BLaER1 treated with 17β-estradiol and CSF1 and Interleukin-3, amounts not matched to agents 10 nM and 100 nM (cell line): Measurements from ENCODE around the gene FER1L5.

Experiments used
- H3K27ac ChIP-seq, 11 experiments: shearing (Covaris generic); formaldehyde crosslinking; 2 replicates each; pipeline ENCODE4 v1.8.1; 2022
- H3K27me3 ChIP-seq, 11 experiments: shearing (Covaris generic); formaldehyde crosslinking; 2 replicates each; pipeline ENCODE4 v1.8.1; 2022
- H3K36me3 ChIP-seq, 11 experiments: shearing (Covaris generic); formaldehyde crosslinking; 2 replicates each; pipeline ENCODE4 v1.8.1; 2022
- H3K4me1 ChIP-seq, 10 experiments: shearing (Covaris generic); formaldehyde crosslinking; 2 replicates each; pipeline ENCODE4 v1.8.1; 2022
- H3K4me2 ChIP-seq, 11 experiments: shearing (Covaris generic); formaldehyde crosslinking; 2 replicates each; pipeline ENCODE4 v1.8.1; 2022
- H3K4me3 ChIP-seq, 10 experiments: shearing (Covaris generic); formaldehyde crosslinking; 2 replicates each; pipeline ENCODE4 v1.8.1; 2022
- H3K9ac ChIP-seq, 11 experiments: shearing (Covaris generic); formaldehyde crosslinking; 2 replicates each; pipeline ENCODE4 v1.8.1; 2022
- H3K9me3 ChIP-seq, 11 experiments: shearing (Covaris generic); formaldehyde crosslinking; replicated peaks in 1 of 11; 2 replicates each; pipeline ENCODE4 v1.8.1; 2022
- H4K20me1 ChIP-seq, 11 experiments: shearing (Covaris generic); formaldehyde crosslinking; 2 replicates each; pipeline ENCODE4 v1.8.1; 2022
- Cebpa-rat ChIP-seq, 11 experiments: shearing (Covaris generic); IDR thresholded peaks; 2 replicates each; pipeline ENCODE4 v1.8.1; 2022

The FER1L5 gene

DNA sequence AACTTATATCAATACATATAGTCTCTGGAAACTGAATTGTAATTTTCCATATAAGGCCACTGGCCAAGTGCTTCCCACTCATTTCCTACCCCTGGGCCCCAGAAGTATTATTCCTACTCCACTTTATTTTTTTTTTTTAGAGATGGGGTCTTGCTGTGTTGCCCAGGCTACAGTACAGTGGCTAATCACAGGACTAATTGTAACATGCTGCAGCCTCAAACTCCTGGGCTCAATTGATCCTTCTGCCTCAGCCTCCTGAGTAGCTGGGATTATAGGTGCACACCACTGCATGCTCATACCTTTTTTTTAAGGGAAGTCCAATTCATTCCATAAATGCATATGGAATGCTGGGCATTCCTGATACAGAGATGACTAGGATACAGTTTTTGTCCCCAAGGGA is 111.8 kb downstream of the FER1L5 start:
- Histone ChIP-seq H3K9me3 (no peaks in the 10 kb centered on the region), H3K9ac (no peak overlapping the region), H3K27ac (no peak overlapping the region), H3K4me3 (no peak overlapping the region), H3K27me3 (no peaks in the 10 kb centered on the region), H4K20me1 (no peaks in the 10 kb centered on the region), H3K36me3 (no peaks in the 10 kb centered on the region), H3K4me1 (peaks cover 0 to 13% (median 3%) of the 10 kb centered on the region in 10 experiments; a peak in 11 of 20 replicates), H3K4me2 (no peak overlapping the region)
- no peak for TF ChIP-seq Cebpa-rat (IDR thresholded peaks at IDR 0.05)
